Activated T-helper 17 cell treated with anti-CD3 and anti-CD28 coated beads, Interleukin-2, amount 50 U/mL, for 72 hours (primary cell): Measurements from ENCODE around the gene NINJ2. TPM values are rescaled to one million over a fixed set of nuclear protein-coding genes. Genes with fewer than 3 reads are reported as not detected.
"Not testable (repeated sequence)": the region's sequence is repeated elsewhere in the genome, so short reads cannot be mapped to it uniquely, and the experiment has no call there.

Source experiments
- ATAC-seq: fragments of 150-1000 bp; cut with Tn5 transposase; replicated peaks from 2 replicates; pipeline ENCODE4 v1.10.0; 2021; ENCODE audit warnings: mild to moderate bottlenecking, moderate library complexity
- H3K27ac Mint-ChIP-seq: one replicate; pipeline ENCODE4 v1.8.0; 2022; ENCODE audit warnings: mixed read lengths
- H3K27me3 Mint-ChIP-seq: one replicate; pipeline ENCODE4 v1.8.0; 2022; ENCODE audit warnings: mixed read lengths
- H3K36me3 Mint-ChIP-seq: one replicate; pipeline ENCODE4 v1.8.0; 2022; ENCODE audit warnings: low read depth, mild to moderate bottlenecking, mixed read lengths
- H3K4me1 Mint-ChIP-seq: one replicate; pipeline ENCODE4 v1.8.0; 2022; ENCODE audit warnings: mixed read lengths
- H3K4me3 Mint-ChIP-seq: one replicate; pipeline ENCODE4 v1.8.0; 2022; ENCODE audit warnings: mild to moderate bottlenecking, mixed read lengths
- H3K9me3 Mint-ChIP-seq: one replicate; pipeline ENCODE4 v1.8.0; 2022; ENCODE audit warnings: mixed read lengths
- total RNA-seq, 2 donors: library from RNA; stranded (reverse); gene quantifications; one replicate each; pipeline ENCODE4 v1.2.3, GENCODE V29; 2022

NINJ2 gene, protein sequence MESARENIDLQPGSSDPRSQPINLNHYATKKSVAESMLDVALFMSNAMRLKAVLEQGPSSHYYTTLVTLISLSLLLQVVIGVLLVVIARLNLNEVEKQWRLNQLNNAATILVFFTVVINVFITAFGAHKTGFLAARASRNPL
- 10 to 100 TPM in 1 of 2 donors, 1 to 10 TPM in 1; 9.2 to 19.9 TPM for total RNA-seq

DNA sequence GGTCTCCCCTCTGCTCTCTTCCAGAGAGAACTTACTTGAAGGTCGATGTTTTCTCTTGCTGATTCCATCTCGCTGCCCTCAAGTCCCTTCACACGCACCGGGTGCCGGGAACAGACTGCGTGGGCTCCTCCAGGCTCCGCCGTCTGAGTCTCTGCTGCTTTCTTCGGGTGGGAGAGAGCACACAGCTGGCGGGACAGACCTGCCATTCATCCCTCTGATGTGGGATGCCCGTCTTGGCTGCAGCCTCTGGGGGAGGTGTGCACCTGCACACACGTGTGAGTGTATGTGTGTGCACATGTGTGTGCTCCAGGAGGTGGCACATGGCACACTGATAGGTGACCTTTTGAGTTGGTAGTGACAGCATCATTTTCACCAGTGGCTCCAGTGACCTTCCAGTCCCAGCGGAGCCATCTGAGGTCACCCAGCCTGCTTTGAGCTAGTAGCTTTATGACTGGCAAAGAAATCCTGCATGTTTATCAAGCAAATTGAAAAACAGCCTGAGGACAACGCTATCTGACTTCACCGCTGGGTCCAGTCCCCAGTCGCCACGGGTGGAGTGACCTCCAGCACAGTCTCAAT lies at the start of gene NINJ2:
Gene NINJ2 (minus strand): TSS at position 153 of the 579 bp plus-strand sequence. CDS start 85 bp downstream, at position 68.
- H3K4me1 Mint-ChIP-seq = peaks cover 42% of the 10 kb centered on the region
- no peaks in the 10 kb centered on the region for H3K36me3 Mint-ChIP-seq
- peak; percentile 41 for ATAC-seq
- no peaks in the 10 kb centered on the region for H3K9me3 Mint-ChIP-seq
- no peaks in the 10 kb centered on the region for H3K27me3 Mint-ChIP-seq
- H3K27ac Mint-ChIP-seq = peak within 1 kb of the TSS; percentile 70
- H3K4me3 Mint-ChIP-seq = peak within 1 kb of the TSS; percentile 77

DNA sequence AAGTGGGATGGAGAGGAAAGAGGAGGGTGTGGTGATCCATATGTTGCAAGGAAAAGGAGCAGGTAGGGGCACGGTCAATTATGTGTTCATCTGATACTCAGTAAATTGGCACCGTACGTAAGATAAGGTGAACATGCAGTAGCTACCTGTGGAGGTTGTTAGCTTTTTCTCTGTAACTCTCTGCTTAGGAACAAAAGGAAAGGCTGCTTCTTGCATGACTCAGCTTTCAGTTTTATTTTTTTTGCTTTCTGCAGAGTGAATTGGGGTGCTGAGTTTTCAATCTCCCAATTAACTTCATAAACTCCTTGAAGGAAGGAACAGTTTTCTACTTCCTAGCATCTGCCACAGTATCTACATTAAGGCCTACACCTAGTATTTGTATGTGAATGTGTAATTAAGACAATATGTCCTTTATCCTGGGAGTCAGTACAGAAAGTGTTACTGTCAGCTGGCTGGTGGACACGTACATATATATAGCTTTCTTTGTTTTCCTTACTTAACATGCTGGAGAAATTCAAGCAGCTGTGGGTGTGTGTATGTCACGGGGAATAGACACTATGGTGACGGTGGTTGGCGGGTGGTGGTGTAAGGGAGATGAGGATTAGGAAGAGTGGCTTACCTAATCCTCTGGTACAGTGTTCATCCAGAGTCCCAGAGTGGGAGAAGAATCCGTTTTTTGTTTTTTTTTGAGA lies 49.1 kb upstream of the NINJ2 start:
- Mint-ChIP-seq H3K27me3 (no peaks in the 10 kb centered on the region), H3K4me1 (peaks cover 22% of the 10 kb centered on the region), H3K36me3 (no peaks in the 10 kb centered on the region), H3K4me3 (peak overlapping the region; percentile 11), H3K27ac (no peak overlapping the region), H3K9me3 (no peaks in the 10 kb centered on the region)
- no peak for ATAC-seq

DNA sequence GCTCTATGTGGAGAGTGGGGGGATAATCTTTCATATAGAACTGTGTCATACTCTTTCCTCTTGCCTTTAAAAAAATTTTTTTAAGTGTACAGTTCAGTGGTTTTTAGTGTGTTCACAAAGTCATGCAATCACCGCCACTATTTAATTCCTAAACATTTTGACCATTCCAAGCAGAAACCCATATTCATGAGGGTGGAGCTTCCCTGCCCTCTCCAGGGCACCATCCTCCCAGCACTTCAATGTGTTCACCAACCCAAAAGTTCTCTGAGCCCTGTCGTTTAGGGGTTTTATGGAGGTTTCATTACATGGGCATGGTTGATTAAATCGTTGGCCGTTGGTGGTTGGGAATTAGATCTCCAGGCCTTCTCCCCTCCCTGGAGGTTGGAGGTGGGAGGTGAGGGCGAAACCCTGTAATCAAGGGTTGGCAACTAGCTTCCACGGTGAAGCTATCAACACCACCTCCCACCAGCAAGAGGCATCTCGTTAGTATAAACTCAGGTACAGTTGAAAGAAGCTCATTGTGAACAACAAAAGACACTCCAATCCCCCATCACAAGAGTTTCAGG lies 46.3 kb upstream of the NINJ2 start:
- no peak for ATAC-seq
- no peak overlapping the region for H3K27ac Mint-ChIP-seq
- H3K9me3 Mint-ChIP-seq = no peaks in the 10 kb centered on the region
- no peaks in the 10 kb centered on the region for H3K36me3 Mint-ChIP-seq
- H3K4me3 Mint-ChIP-seq = no peak overlapping the region
- no peaks in the 10 kb centered on the region for H3K27me3 Mint-ChIP-seq
- peaks cover 15% of the 10 kb centered on the region for H3K4me1 Mint-ChIP-seq

DNA sequence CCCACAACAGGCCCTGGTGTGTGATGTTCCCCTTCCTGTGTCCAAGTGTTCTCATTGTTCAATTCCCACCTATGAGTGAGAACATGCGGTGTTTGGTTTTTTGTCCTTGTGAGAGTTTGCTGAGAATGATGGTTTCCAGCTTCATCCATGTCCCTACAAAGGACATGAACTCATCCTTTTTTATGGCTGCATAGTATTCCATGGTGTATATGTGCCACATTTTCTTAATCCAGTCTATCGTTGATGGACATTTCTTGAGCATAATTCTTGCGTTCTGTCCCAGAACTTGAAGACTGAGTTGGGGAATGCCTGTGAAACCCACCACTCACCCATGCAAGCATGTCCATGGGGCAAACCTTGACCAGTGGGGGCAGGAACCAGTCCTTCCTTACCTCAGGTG lies 44.8 kb upstream of the NINJ2 start:
- not testable (repeated sequence) for H3K27me3 Mint-ChIP-seq, H3K4me3 Mint-ChIP-seq, ATAC-seq, H3K27ac Mint-ChIP-seq, H3K36me3 Mint-ChIP-seq, H3K9me3 Mint-ChIP-seq
- peaks cover 10% of the 10 kb centered on the region for H3K4me1 Mint-ChIP-seq

DNA sequence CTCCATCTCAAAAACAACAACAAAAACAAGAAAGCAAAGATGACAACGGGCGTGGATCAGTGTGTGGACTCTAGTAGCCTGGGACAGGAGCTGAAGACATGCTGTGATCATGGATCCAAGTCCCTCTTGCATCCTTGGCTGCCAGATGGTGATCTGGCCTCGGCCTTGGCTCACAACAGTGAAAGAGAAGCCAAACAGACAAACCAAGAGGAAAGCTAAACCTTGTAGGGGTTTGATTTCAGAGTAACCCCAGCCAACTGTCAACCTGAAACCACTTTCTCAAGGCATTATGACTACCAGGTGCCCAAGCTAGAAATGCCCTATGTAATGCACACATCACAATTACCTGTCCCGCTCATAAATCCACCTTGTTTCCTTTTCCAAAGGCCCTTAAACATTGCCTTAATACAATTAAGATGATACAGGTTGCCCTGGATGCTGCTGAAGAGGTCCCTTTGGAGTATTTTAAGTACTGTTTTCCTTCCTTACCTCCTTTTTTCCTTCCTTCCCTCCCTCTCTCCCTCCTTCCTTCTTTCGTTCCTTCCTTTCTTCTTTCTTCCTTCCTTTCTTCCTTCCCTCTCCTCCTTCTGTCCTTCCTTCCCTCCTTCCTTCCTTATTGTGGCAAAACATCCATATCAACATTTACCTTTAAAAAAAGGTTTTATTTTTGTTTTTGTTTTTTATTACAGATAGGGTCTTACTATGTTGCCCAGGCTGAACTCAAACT lies 41.4 kb upstream of the NINJ2 start:
- Mint-ChIP-seq H3K27ac (no peak overlapping the region), H3K27me3 (no peaks in the 10 kb centered on the region), H3K4me3 (no peak overlapping the region), H3K4me1 (peaks cover 4% of the 10 kb centered on the region), H3K36me3 (no peaks in the 10 kb centered on the region), H3K9me3 (no peaks in the 10 kb centered on the region)
- ATAC-seq = peak; percentile 49

DNA sequence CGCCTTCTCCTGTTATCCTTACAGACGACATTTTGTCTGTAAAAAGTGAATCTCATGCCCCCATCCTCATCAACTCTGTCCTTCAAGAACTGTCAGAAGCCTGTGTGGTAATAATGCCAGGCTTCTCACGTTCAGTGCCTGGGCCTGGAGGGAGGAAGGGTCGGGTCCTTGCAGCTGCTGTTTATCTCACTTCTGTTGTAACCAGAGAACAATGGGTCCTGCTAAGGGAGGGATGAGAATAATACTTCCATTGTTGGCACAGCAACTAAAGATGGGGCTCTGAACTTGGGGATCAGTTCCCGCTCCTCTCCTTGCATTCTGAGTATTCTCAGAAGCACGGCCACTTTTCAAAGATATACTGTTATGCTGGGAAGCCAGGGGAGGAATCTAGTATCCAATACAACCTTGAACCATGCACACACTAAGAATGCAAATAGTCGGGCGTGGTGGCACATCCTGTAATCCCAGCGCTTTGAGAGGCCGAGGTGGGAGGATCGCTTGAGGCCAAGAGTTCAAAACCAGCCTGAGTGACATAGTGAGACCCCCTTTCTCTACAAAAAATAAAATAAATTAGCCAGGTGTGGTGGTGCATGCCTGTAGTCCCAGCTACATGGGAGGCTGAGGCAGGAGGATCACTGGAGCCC lies 38.8 kb upstream of the NINJ2 start:
- Mint-ChIP-seq H3K4me3 (no peak overlapping the region), H3K27ac (no peak overlapping the region), H3K4me1 (peaks cover 10% of the 10 kb centered on the region), H3K36me3 (no peaks in the 10 kb centered on the region), H3K27me3 (no peaks in the 10 kb centered on the region), H3K9me3 (peaks cover 5% of the 10 kb centered on the region)
- no peak for ATAC-seq

DNA sequence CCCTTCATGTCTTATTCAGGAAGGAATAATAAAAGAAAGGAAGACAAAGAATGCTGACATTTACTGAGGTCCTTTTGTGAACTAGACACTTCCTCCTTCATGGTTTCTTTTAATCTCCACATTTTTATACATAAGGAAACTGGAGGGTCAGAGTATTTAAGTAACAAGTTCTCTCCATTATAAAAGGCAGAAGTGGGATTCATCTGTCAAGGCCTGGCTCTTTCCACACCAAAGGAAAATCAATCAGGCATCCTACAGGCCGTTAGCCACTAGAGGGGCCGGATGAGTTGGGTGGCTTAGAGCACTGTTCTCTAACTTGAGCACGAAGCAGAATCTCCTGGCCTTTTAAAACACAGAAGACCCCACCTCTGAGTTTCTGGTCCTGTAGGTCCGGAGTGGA lies 36.8 kb upstream of the NINJ2 start:
- no peaks in the 10 kb centered on the region for H3K27me3 Mint-ChIP-seq
- H3K27ac Mint-ChIP-seq = no peak overlapping the region
- H3K4me1 Mint-ChIP-seq = peaks cover 10% of the 10 kb centered on the region
- H3K4me3 Mint-ChIP-seq = no peak overlapping the region
- peaks cover 5% of the 10 kb centered on the region for H3K9me3 Mint-ChIP-seq
- no peaks in the 10 kb centered on the region for H3K36me3 Mint-ChIP-seq
- no peak for ATAC-seq

DNA sequence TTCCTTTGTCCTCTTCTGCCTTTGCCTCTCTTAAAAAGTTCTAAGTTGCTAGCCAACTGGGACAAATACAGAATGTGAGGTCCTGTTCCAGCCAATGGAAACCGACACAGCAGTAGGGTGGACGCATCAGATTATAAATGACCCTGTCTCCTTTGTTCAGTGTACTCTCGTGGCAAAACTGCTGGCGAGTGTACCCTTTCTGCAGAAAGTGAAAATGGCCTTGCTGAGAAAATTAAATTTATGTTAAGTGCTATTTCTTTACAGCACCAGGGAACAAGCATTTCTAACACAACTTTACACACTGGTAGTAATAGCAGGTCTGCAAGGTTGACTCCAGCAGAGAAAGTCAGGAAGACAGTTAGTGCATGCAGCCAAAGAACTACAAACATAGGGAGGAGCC lies 35.0 kb upstream of the NINJ2 start:
- not testable (repeated sequence) for H3K27me3 Mint-ChIP-seq, H3K4me3 Mint-ChIP-seq, H3K36me3 Mint-ChIP-seq, H3K9me3 Mint-ChIP-seq, H3K27ac Mint-ChIP-seq, ATAC-seq
- H3K4me1 Mint-ChIP-seq = peaks cover 10% of the 10 kb centered on the region

DNA sequence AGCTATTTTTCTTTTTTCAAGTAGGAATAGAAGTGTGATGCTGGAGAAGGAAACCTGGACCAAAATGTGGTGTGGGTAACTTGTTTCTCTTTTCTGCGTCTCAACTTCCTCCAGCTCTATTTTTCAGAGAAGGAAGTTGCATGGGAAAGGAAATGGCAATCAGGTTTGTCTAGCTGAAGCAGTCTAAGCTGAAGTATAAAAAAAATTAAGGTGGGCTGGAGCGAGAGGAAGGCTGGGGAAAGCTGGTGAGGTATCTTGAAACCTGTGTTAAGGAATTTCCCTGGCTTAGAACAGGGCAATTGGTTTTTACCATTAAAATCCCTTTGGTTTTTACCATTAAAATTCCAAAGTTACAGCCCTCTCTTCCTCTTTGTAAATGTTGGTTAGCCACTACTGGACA lies 34.2 kb upstream of the NINJ2 start:
- H3K9me3 Mint-ChIP-seq = peaks cover 5% of the 10 kb centered on the region
- H3K36me3 Mint-ChIP-seq = no peaks in the 10 kb centered on the region
- H3K4me3 Mint-ChIP-seq = no peak overlapping the region
- no peak for ATAC-seq
- H3K4me1 Mint-ChIP-seq = peaks cover 10% of the 10 kb centered on the region
- no peaks in the 10 kb centered on the region for H3K27me3 Mint-ChIP-seq
- H3K27ac Mint-ChIP-seq = peak overlapping the region; percentile 64

DNA sequence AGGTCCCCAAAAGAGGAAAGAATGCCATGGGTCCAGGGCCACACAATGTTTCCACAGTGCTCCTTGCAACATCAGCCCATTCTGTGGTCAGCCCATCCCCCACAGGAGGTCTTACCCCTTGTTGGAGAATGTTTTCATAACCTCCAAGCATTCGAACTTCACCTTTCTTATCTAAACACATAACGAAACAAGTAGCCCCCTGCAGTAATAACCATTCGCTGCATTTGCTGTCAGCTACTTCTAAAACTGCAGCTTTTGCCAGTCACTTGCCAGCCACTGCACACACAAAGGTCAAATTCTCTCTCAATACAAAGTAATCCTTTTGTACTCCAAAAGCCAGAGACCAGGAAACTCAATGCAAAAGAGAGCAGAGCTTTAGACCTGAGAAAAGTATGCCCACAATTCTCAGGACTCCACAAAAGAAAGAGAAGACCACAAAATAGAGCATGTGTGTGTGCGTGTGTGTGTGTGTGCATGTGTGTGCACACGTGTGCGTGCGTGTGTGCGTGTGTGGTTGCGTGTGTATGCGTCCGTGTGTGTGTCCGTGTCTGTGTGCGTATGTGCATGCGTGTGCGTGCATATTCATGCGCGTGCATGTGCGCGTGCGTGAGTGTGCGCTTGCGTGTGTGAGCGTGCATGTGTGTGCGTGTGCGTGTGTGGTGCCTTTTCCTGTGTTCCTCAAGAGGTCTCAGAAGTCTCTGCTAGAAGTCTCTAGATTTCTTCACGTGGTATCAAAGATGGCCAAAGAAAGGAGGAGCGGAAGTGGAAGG lies 31.7 kb upstream of the NINJ2 start:
- H3K27ac Mint-ChIP-seq = no peak overlapping the region
- H3K9me3 Mint-ChIP-seq = peaks cover 5% of the 10 kb centered on the region
- no peaks in the 10 kb centered on the region for H3K27me3 Mint-ChIP-seq
- no peak overlapping the region for H3K4me3 Mint-ChIP-seq
- no peak for ATAC-seq
- peaks cover 6% of the 10 kb centered on the region for H3K4me1 Mint-ChIP-seq
- no peaks in the 10 kb centered on the region for H3K36me3 Mint-ChIP-seq

DNA sequence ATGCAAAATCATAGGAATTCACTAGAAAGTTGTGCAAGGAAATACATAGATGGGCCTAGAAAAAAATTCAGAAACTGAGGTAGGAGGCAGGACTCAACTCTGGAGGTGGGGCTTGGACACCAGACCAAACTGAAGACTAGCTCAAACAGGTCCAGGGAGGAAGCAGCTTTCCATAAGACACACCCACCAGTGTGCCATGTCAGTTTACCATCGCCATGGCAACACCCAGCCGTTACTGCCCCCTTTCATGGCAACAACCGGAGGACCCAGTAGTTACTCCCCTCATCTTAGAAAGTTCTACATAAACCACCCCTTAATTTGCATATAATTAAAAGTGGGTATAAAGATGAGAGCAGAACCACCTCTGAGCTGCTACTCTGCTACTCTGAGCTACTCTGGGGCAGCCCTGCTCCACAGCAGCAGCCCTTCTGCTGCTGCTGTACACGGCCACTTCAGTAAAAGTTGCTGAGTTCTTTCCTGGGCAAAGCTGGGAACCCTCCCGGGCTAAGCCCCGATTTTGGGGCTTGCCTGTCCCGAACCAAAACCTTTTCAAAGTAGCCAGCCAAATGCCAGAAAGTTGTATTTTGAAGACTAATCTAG lies 30.8 kb upstream of the NINJ2 start:
- no peak for ATAC-seq
- peaks cover 5% of the 10 kb centered on the region for H3K9me3 Mint-ChIP-seq
- H3K4me1 Mint-ChIP-seq = peaks cover 6% of the 10 kb centered on the region
- no peaks in the 10 kb centered on the region for H3K27me3 Mint-ChIP-seq
- H3K4me3 Mint-ChIP-seq = no peak overlapping the region
- H3K36me3 Mint-ChIP-seq = no peaks in the 10 kb centered on the region
- H3K27ac Mint-ChIP-seq = no peak overlapping the region

DNA sequence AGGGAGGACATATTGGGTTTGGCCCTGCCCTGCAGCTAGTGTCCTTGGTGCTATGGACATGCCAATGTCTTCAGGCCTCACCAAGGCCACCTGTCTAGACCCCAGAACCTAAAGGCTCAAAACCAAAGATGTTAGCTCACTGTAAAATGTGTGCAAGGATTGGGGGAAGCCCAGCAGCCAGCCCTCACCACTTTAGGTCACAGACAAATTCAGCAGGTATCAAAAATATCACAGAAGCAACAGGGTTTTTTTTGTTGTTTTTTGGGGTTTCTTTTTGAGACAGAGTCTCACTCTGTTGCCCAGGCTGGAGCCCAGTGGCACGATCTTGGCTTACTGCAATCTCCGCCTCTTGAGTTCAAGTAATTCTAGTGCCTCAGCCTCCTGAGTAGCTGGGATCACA lies 29.0 kb upstream of the NINJ2 start:
- ATAC-seq = no peak
- Mint-ChIP-seq H3K36me3 (no peaks in the 10 kb centered on the region), H3K27me3 (no peaks in the 10 kb centered on the region), H3K4me3 (no peak overlapping the region), H3K4me1 (peaks cover 3% of the 10 kb centered on the region), H3K27ac (no peak overlapping the region), H3K9me3 (no peaks in the 10 kb centered on the region)

DNA sequence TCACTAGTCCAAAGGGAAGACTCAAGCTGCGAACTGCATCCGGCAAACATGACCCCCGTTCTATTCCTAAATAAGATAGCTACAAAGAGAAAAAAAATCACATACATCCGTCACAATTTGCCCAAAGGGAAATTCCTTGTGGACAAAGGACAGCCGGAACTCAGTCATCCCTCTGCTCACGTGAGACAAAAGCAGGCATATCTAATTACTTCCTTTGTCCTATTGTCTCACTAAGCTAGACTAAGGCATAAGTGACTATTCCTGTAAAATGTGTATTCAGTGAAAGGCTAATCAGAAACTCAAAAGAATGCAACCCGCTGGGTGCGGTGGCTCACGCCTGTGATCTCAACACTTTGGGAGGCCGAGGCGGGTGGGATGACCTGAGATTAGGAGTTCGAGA lies 27.2 kb upstream of the NINJ2 start:
- Mint-ChIP-seq H3K4me1 (peaks cover 6% of the 10 kb centered on the region), H3K27me3 (no peaks in the 10 kb centered on the region), H3K9me3 (no peaks in the 10 kb centered on the region), H3K4me3 (no peak overlapping the region), H3K36me3 (no peaks in the 10 kb centered on the region), H3K27ac (no peak overlapping the region)
- no peak for ATAC-seq
